Suprapubic skin (tissue), 4 donors: ENCODE results near the gene IRAK1. TPM values are rescaled to one million over a fixed set of nuclear protein-coding genes. Genes with fewer than 3 reads are reported as not detected.

ENCODE experiments used
- DNase-seq, 2 donors: peaks; one replicate each; pipeline ENCODE4 v3.0.0-alpha.2; 2019; ENCODE audit warnings: low spot score in 2 of 2
- H3K27ac ChIP-seq: fragments of 200-600 bp; sonication (generic); one replicate; pipeline ENCODE4 v1.5.1; 2019
- H3K27me3 ChIP-seq: fragments of 200-600 bp; sonication (generic); one replicate; pipeline ENCODE4 v1.5.1; 2019
- H3K36me3 ChIP-seq: fragments of 200-600 bp; sonication (generic); one replicate; pipeline ENCODE4 v1.5.1; 2019
- H3K4me1 ChIP-seq: fragments of 200-600 bp; sonication (generic); one replicate; pipeline ENCODE4 v1.5.1; 2019
- H3K4me3 ChIP-seq: fragments of 200-600 bp; sonication (generic); one replicate; pipeline ENCODE4 v1.5.1; 2019; ENCODE audit warnings: mild to moderate bottlenecking
- H3K9me3 ChIP-seq: fragments of 200-600 bp; sonication (generic); one replicate; pipeline ENCODE4 v1.5.1; 2019
- CTCF ChIP-seq, 2 donors: fragments of 200-600 bp in 1 of 2; fragments of 450-650 bp in 1 of 2; sonication (generic) in 1 of 2; IDR thresholded peaks; one replicate each; pipeline ENCODE4 v1.5.1; 2016 to 2019; ENCODE audit warnings: antibody characterized with exemption in 2 of 2, mild to moderate bottlenecking in 1 of 2, moderate library complexity in 1 of 2
- EP300 ChIP-seq: sonication (generic); formaldehyde crosslinking; IDR thresholded peaks from one replicate; pipeline ENCODE4 v1.6.1; 2017; ENCODE audit warnings: antibody characterized with exemption
- POLR2A ChIP-seq, 2 donors: fragments of 450-650 bp; IDR thresholded peaks; one replicate each; pipeline ENCODE4 v1.6.1; 2017; ENCODE audit warnings: antibody characterized with exemption in 2 of 2, mild to moderate bottlenecking in 2 of 2, moderate library complexity in 2 of 2
- POLR2AphosphoS5 ChIP-seq, 3 donors: sonication (generic); formaldehyde crosslinking; IDR thresholded peaks; one replicate each; pipeline ENCODE4 v1.6.1; 2017; ENCODE audit warnings: antibody characterized with exemption in 3 of 3
- WGBS: methylation state at CpG from one replicate; pipeline ENCODE4 v1.1.5; 2018; 5-methylcytosine and 5-hydroxymethylcytosine counted together
- total RNA-seq, 4 donors: library from RNA; depleted of rRNA; stranded (reverse); fragments of >200 nt; gene quantifications; one replicate each; pipeline ENCODE4 v1.1.0, GENCODE V29; 2016

Gene IRAK1
- total RNA-seq, 4 donors from 2014 or later: 51.3 to 61.5 (median 58.3) TPM

GRCh38 chrX:153993978-153994377, 25.7 kb downstream of the IRAK1 start:
- DNase-seq: no peak
- Histone ChIP-seq H3K36me3 (no peaks in the 10 kb centered on the region), H3K9me3 (no peaks in the 10 kb centered on the region), H3K27me3 (no peaks in the 10 kb centered on the region), H3K27ac (no peak overlapping the region), H3K4me3 (no peak overlapping the region), H3K4me1 (no peaks in the 10 kb centered on the region)
- 85% methylated on average over 10 of the region's 10 CpGs for WGBS
- TF ChIP-seq CTCF (IDR thresholded peaks at IDR 0.05): no peak
- TF ChIP-seq POLR2AphosphoS5 (IDR thresholded peaks at IDR 0.05): no peak
- no peak for TF ChIP-seq POLR2A (IDR thresholded peaks at IDR 0.05)
- no peak for TF ChIP-seq EP300

- no peaks in the 10 kb centered on the region for H3K4me1 ChIP-seq
- TF ChIP-seq POLR2AphosphoS5 (IDR thresholded peaks at IDR 0.05) (no peak), EP300 (no peak), CTCF (IDR thresholded peaks at IDR 0.05) (no peak), POLR2A (IDR thresholded peaks at IDR 0.05) (no peak)
- no peak for DNase-seq
- H3K27me3 ChIP-seq: no peaks in the 10 kb centered on the region
- H3K27ac ChIP-seq: no peak overlapping the region
- H3K4me3 ChIP-seq: no peak overlapping the region
- H3K9me3 ChIP-seq: no peaks in the 10 kb centered on the region
- 85% methylated on average over 11 of the region's 12 CpGs for WGBS
- no peaks in the 10 kb centered on the region for H3K36me3 ChIP-seq
Observed at GRCh38 chrX:153993079-153993478, 26.6 kb downstream of the IRAK1 start.

GRCh38 chrX:153992180-153992579, 27.5 kb downstream of the IRAK1 start:
- Histone ChIP-seq H3K9me3 (no peaks in the 10 kb centered on the region), H3K4me1 (no peaks in the 10 kb centered on the region), H3K27me3 (no peaks in the 10 kb centered on the region), H3K27ac (no peak overlapping the region), H3K4me3 (no peak overlapping the region), H3K36me3 (no peaks in the 10 kb centered on the region)
- 88% methylated on average over 8 of the region's 8 CpGs for WGBS
- TF ChIP-seq POLR2A (IDR thresholded peaks at IDR 0.05) (no peak), POLR2AphosphoS5 (IDR thresholded peaks at IDR 0.05) (no peak), CTCF (IDR thresholded peaks at IDR 0.05) (no peak), EP300 (no peak)
- no peak for DNase-seq

- no peaks in the 10 kb centered on the region for H3K27me3 ChIP-seq
- no peak for DNase-seq
- WGBS: 95% methylated on average over 3 of the region's 3 CpGs
- H3K27ac ChIP-seq: no peak overlapping the region
- H3K4me3 ChIP-seq: no peak overlapping the region
- H3K4me1 ChIP-seq: peaks cover 2% of the 10 kb centered on the region
- no peaks in the 10 kb centered on the region for H3K36me3 ChIP-seq
- no peaks in the 10 kb centered on the region for H3K9me3 ChIP-seq
- TF ChIP-seq POLR2A (IDR thresholded peaks at IDR 0.05) (no peak), POLR2AphosphoS5 (IDR thresholded peaks at IDR 0.05) (no peak)
Observed at GRCh38 chrX:153991013-153991580, 28.6 kb downstream of the IRAK1 start.

- WGBS: 89% methylated on average over 14 of the region's 14 CpGs
- H3K4me1 ChIP-seq: peaks cover 9% of the 10 kb centered on the region
- H3K9me3 ChIP-seq: no peaks in the 10 kb centered on the region
- H3K36me3 ChIP-seq: no peaks in the 10 kb centered on the region
- H3K27ac ChIP-seq: no peak overlapping the region
- H3K27me3 ChIP-seq: no peaks in the 10 kb centered on the region
- no peak for DNase-seq
- H3K4me3 ChIP-seq: no peak overlapping the region
- no peak for TF ChIP-seq POLR2AphosphoS5 (IDR thresholded peaks at IDR 0.05)
- no peak for TF ChIP-seq EP300
- no peak for TF ChIP-seq CTCF (IDR thresholded peaks at IDR 0.05)
- TF ChIP-seq POLR2A (IDR thresholded peaks at IDR 0.05): no peak
Observed at GRCh38 chrX:153989973-153990655, 29.6 kb downstream of the IRAK1 start.
